H9 (cell line): ENCODE results near the gene WDR48. TPM values are rescaled to one million over a fixed set of nuclear protein-coding genes. Genes with fewer than 3 reads are reported as not detected.

ENCODE experiments used
- DNase-seq: peaks from one replicate; pipeline ENCODE4 v3.0.0-alpha.2; 2017
- H2AFZ ChIP-seq: one replicate; pipeline ENCODE4 v1.6.1; 2013; ENCODE audit warnings: mild to moderate bottlenecking, low read length, control low read depth, moderate library complexity
- H2AK5ac ChIP-seq: 2 replicates; pipeline ENCODE4 v1.6.1; 2013; ENCODE audit warnings: low read length, control low read depth, mixed read lengths; ENCODE audit not compliant: insufficient read length
- H2BK120ac ChIP-seq: one replicate; pipeline ENCODE4 v1.6.1; 2013; ENCODE audit warnings: low read depth, mild to moderate bottlenecking, low read length, control low read depth, inconsistent platforms; ENCODE audit not compliant: poor library complexity, severe bottlenecking
- H2BK12ac ChIP-seq: 2 replicates; pipeline ENCODE4 v1.6.1; 2013; ENCODE audit warnings: low read length, control low read depth, mixed read lengths, low read depth; ENCODE audit not compliant: insufficient read length
- H2BK15ac ChIP-seq: 2 replicates; pipeline ENCODE4 v1.6.1; 2013; ENCODE audit warnings: low read depth, low read length, control low read depth
- H2BK20ac ChIP-seq: one replicate; pipeline ENCODE4 v1.6.1; 2013; ENCODE audit warnings: low read depth, mild to moderate bottlenecking, low read length, control low read depth, inconsistent platforms; ENCODE audit not compliant: poor library complexity, severe bottlenecking
- H2BK5ac ChIP-seq: 2 replicates; pipeline ENCODE4 v1.6.1; 2013; ENCODE audit warnings: low read length, control low read depth, mixed read lengths; ENCODE audit not compliant: insufficient read length
- H3K14ac ChIP-seq: 2 replicates; pipeline ENCODE4 v1.6.1; 2013; ENCODE audit warnings: low read length, control low read depth; ENCODE audit not compliant: insufficient read depth
- H3K18ac ChIP-seq: 2 replicates; pipeline ENCODE4 v1.6.1; 2013; ENCODE audit warnings: low read depth, mild to moderate bottlenecking, mixed read lengths, low read length, control low read depth; ENCODE audit not compliant: insufficient read length
- H3K23ac ChIP-seq: 2 replicates; pipeline ENCODE4 v1.6.1; 2013; ENCODE audit warnings: low read length, control low read depth, mixed read lengths, low read depth; ENCODE audit not compliant: insufficient read length
- H3K23me2 ChIP-seq: 2 replicates; pipeline ENCODE4 v1.6.1; 2013; ENCODE audit warnings: low read depth, mild to moderate bottlenecking, mixed read lengths, low read length, control low read depth; ENCODE audit not compliant: insufficient read length, poor library complexity, severe bottlenecking
- H3K27ac ChIP-seq: 2 replicates; pipeline ENCODE4 v1.5.1; 2013; ENCODE audit warnings: low read length, control low read depth, mixed read lengths, low read depth; ENCODE audit not compliant: insufficient read length
- H3K27me3 ChIP-seq: 2 replicates; pipeline ENCODE4 v1.6.1; 2013; ENCODE audit warnings: low read length, control low read depth, inconsistent platforms; ENCODE audit not compliant: insufficient read depth
- H3K4ac ChIP-seq: 2 replicates; pipeline ENCODE4 v1.6.1; 2013; ENCODE audit warnings: low read depth, mild to moderate bottlenecking, control low read depth, inconsistent platforms, low read length, moderate library complexity
- H3K4me1 ChIP-seq: 2 replicates; pipeline ENCODE4 v1.6.1; 2013; ENCODE audit warnings: low read length, control low read depth, inconsistent platforms; ENCODE audit not compliant: insufficient read depth
- H3K4me2 ChIP-seq: 2 replicates; pipeline ENCODE4 v1.6.1; 2013; ENCODE audit warnings: low read length, control low read depth, mixed read lengths; ENCODE audit not compliant: insufficient read length, insufficient read depth
- H3K56ac ChIP-seq: 2 replicates; pipeline ENCODE4 v1.6.1; 2013; ENCODE audit warnings: low read depth, mild to moderate bottlenecking, mixed read lengths, low read length, control low read depth; ENCODE audit not compliant: insufficient read length
- H3K79me1 ChIP-seq: 2 replicates; pipeline ENCODE4 v1.6.1; 2013; ENCODE audit warnings: low read depth, mild to moderate bottlenecking, moderate library complexity, low read length, control low read depth, inconsistent platforms; ENCODE audit not compliant: insufficient read depth, poor library complexity, severe bottlenecking
- H3K79me2 ChIP-seq: 2 replicates; pipeline ENCODE4 v1.6.1; 2013; ENCODE audit warnings: low read length, control low read depth, inconsistent platforms; ENCODE audit not compliant: insufficient read depth
- H3K9ac ChIP-seq: 2 replicates; pipeline ENCODE4 v1.6.1; 2013; ENCODE audit warnings: low read length, control low read depth, mixed read lengths; ENCODE audit not compliant: insufficient read length; ENCODE audit errors: extremely low read depth
- H3K9me3 ChIP-seq: one replicate; pipeline ENCODE4 v1.6.1; 2013; ENCODE audit warnings: low read depth, low read length, inconsistent platforms; ENCODE audit not compliant: control insufficient read depth
- H3T11ph ChIP-seq: one replicate; pipeline ENCODE4 v1.6.1; 2013; ENCODE audit warnings: mild to moderate bottlenecking, low read length, control low read depth, inconsistent platforms
- H4K20me1 ChIP-seq: one replicate; pipeline ENCODE4 v1.6.1; 2013; ENCODE audit not compliant: control insufficient read depth, insufficient read length, insufficient read depth
- H4K5ac ChIP-seq: 2 replicates; pipeline ENCODE4 v1.6.1; 2013; ENCODE audit warnings: low read depth, mild to moderate bottlenecking, mixed read lengths, low read length, control low read depth; ENCODE audit not compliant: insufficient read length
- H4K8ac ChIP-seq: replicated peaks from 2 replicates; pipeline ENCODE4 v1.6.1; 2013; ENCODE audit warnings: low read length, control low read depth, mixed read lengths, low read depth; ENCODE audit not compliant: insufficient read length
- H4K91ac ChIP-seq: 2 replicates; pipeline ENCODE4 v1.6.1; 2013; ENCODE audit warnings: low read depth, mild to moderate bottlenecking, moderate library complexity, mixed read lengths, low read length, control low read depth; ENCODE audit not compliant: insufficient read length
- H3K27ac Mint-ChIP-seq, 3 experiments: 2 replicates in 2 of 3; 3 replicates in 1 of 3; pipeline ENCODE4 v1.8.0; 2020 to 2021; ENCODE audit warnings: mixed read lengths in 3 of 3, mild to moderate bottlenecking in 1 of 3, moderate library complexity in 1 of 3
- H3K27me3 Mint-ChIP-seq: 2 replicates; pipeline ENCODE4 v1.8.0; 2021; ENCODE audit warnings: low read depth, mild to moderate bottlenecking, moderate library complexity, mixed read lengths
- H3K36me3 Mint-ChIP-seq, 3 experiments: 2 replicates in 2 of 3; 3 replicates in 1 of 3; pipeline ENCODE4 v1.8.0; 2020 to 2021; ENCODE audit warnings: low read depth in 3 of 3, mixed read lengths in 3 of 3; ENCODE audit not compliant: insufficient read depth in 1 of 3
- H3K4me1 Mint-ChIP-seq, 2 experiments: 2 replicates each; pipeline ENCODE4 v1.8.0; 2020; ENCODE audit warnings: mixed read lengths in 2 of 2
- H3K4me3 Mint-ChIP-seq, 2 experiments: 2 replicates in 1 of 2; 3 replicates in 1 of 2; pipeline ENCODE4 v1.8.0; 2020 to 2021; ENCODE audit warnings: mild to moderate bottlenecking in 2 of 2, mixed read lengths in 2 of 2, moderate library complexity in 1 of 2
- H3K9me3 Mint-ChIP-seq, 2 experiments: 2 replicates in 1 of 2; 3 replicates in 1 of 2; pipeline ENCODE4 v1.8.0; 2020; ENCODE audit warnings: mild to moderate bottlenecking in 2 of 2, mixed read lengths in 2 of 2, moderate library complexity in 1 of 2
- WGBS: extraction: QIAGEN DNeasy Blood & Tissue Kit; methylation state at CpG from one replicate; pipeline ENCODE4 v1.1.7; 2013; ENCODE audit warnings: missing lambda C conversion rate, low lambda C conversion rate, mixed read lengths; ENCODE audit not compliant: insufficient read length; ENCODE audit errors: extremely low coverage; 5-methylcytosine and 5-hydroxymethylcytosine counted together
- total RNA-seq: library from RNA; stranded (reverse); gene quantifications from 2 replicates; pipeline ENCODE4 v1.2.1, GENCODE V29; 2021
- TF ChIP-seq, protein P1 (sequence below): fragments of 200-600 bp; sonication (generic); conservative IDR thresholded peaks from 3 replicates; pipeline ENCODE4 v1.8.0; 2021; ENCODE audit warnings: antibody characterized with exemption, mild to moderate bottlenecking

The WDR48 gene
- total RNA-seq, 1 experiment from 2014 or later, result 52.7 TPM

GRCh38 chr3:39137435-39137936 is 85.7 kb downstream of the WDR48 start:
- H2BK120ac ChIP-seq, result no peak overlapping the region
- H3K4me2 ChIP-seq, result no peak overlapping the region
- WGBS, result no CpG with 5 or more reads among the region's 18 CpGs
- H3K79me1 ChIP-seq, result no peaks in the 10 kb centered on the region
- no peak overlapping the region for H3K18ac ChIP-seq
- no peaks in the 10 kb centered on the region for H3K23me2 ChIP-seq
- no peak overlapping the region for H3T11ph ChIP-seq
- no peak overlapping the region for H2BK5ac ChIP-seq
- no peaks in the 10 kb centered on the region for H3K9me3 ChIP-seq
- H3K4ac ChIP-seq, result no peak overlapping the region
- H3K4me1 Mint-ChIP-seq, result peaks cover 2% of the 10 kb centered on the region in 2 experiments; a peak in 2 of 4 replicates
- H3K23ac ChIP-seq, result no peak overlapping the region
- H2BK20ac ChIP-seq, result no peak overlapping the region
- H3K27me3 ChIP-seq, result no peaks in the 10 kb centered on the region
- H3K27me3 Mint-ChIP-seq, result no peaks in the 10 kb centered on the region
- H4K5ac ChIP-seq, result no peak overlapping the region
- TF ChIP-seq, protein P1, sequence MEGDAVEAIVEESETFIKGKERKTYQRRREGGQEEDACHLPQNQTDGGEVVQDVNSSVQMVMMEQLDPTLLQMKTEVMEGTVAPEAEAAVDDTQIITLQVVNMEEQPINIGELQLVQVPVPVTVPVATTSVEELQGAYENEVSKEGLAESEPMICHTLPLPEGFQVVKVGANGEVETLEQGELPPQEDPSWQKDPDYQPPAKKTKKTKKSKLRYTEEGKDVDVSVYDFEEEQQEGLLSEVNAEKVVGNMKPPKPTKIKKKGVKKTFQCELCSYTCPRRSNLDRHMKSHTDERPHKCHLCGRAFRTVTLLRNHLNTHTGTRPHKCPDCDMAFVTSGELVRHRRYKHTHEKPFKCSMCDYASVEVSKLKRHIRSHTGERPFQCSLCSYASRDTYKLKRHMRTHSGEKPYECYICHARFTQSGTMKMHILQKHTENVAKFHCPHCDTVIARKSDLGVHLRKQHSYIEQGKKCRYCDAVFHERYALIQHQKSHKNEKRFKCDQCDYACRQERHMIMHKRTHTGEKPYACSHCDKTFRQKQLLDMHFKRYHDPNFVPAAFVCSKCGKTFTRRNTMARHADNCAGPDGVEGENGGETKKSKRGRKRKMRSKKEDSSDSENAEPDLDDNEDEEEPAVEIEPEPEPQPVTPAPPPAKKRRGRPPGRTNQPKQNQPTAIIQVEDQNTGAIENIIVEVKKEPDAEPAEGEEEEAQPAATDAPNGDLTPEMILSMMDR, result no peak
- no peaks in the 10 kb centered on the region for H3K9me3 Mint-ChIP-seq
- no peak for DNase-seq
- H3K56ac ChIP-seq, result no peak overlapping the region
- H3K27ac ChIP-seq, result no peak overlapping the region
- no peaks in the 10 kb centered on the region for H4K20me1 ChIP-seq
- H2BK15ac ChIP-seq, result no peak overlapping the region
- H3K14ac ChIP-seq, result no peak overlapping the region
- H2AFZ ChIP-seq, result no peak overlapping the region
- no peak overlapping the region for H4K8ac ChIP-seq
- no peak overlapping the region for H2AK5ac ChIP-seq
- H3K4me1 ChIP-seq, result no peaks in the 10 kb centered on the region
- peaks cover under 1 to 8% (median 2%) of the 10 kb centered on the region in 3 experiments; a peak in 5 of 7 replicates for H3K36me3 Mint-ChIP-seq
- peak overlapping the region in 1 of 3 experiments; percentile 65; a peak in 2 of 7 replicates for H3K27ac Mint-ChIP-seq
- no peak overlapping the region for H3K4me3 Mint-ChIP-seq
- H3K79me2 ChIP-seq, result no peaks in the 10 kb centered on the region
- H3K9ac ChIP-seq, result no peak overlapping the region
- no peak overlapping the region for H4K91ac ChIP-seq
- H2BK12ac ChIP-seq, result no peak overlapping the region
